ENCODE measurements around the gene ZNF23.
"Not testable (repeated sequence)": the region's sequence is repeated elsewhere in the genome, so short reads cannot be mapped to it uniquely, and the experiment has no call there.

ZNF23 gene

GRCh38 chr16:71461686-71462648 lies at the start of gene ZNF23:
Gene ZNF23, minus strand, starts transcription at chr16:71462247. Its CDS starts 5,451 bp downstream, at chr16:71456796.
- in situ Hi-C loops (cut with HindIII; ENCODE audit: low pct_ligation_motif_present, low sequenced_read_pairs): no loop called here
- TF ChIP-seq CTCF (IDR thresholded peaks at IDR 0.05; ENCODE audit: low read depth, low read length, missing control alignments): peak; percentile 34
- DNase-seq: peak; percentile 43
- Histone ChIP-seq H3K27ac (peak within 1 kb of the TSS; percentile 88), H3K27me3 (replicated peaks) (no peaks in the 10 kb centered on the region), H3K36me3 (replicated peaks) (no peaks in the 10 kb centered on the region), H3K4me3 (ENCODE audit: low read depth, low read length) (peak within 1 kb of the TSS; percentile 96)

GRCh38 chr16:71507061-71507460 lies 45.0 kb upstream of the ZNF23 start:
- Histone ChIP-seq H3K27me3 (replicated peaks) (no peaks in the 10 kb centered on the region), H3K36me3 (replicated peaks) (no peaks in the 10 kb centered on the region), H3K4me3 (ENCODE audit: low read depth, low read length) (no peak overlapping the region), H3K27ac (no peak overlapping the region)
- no peak for TF ChIP-seq CTCF (IDR thresholded peaks at IDR 0.05; ENCODE audit: low read depth, low read length, missing control alignments)
- in situ Hi-C loops (cut with HindIII; ENCODE audit: low pct_ligation_motif_present, low sequenced_read_pairs): no loop called here
- no peak for DNase-seq

- H3K27ac ChIP-seq: no peak overlapping the region
- no peaks in the 10 kb centered on the region for H3K27me3 ChIP-seq (replicated peaks)
- TF ChIP-seq CTCF (IDR thresholded peaks at IDR 0.05; ENCODE audit: low read depth, low read length, missing control alignments): no peak
- no peak for DNase-seq
- in situ Hi-C loops (cut with HindIII; ENCODE audit: low pct_ligation_motif_present, low sequenced_read_pairs): no loop called here
- no peak overlapping the region for H3K4me3 ChIP-seq (ENCODE audit: low read depth, low read length)
- H3K36me3 ChIP-seq (replicated peaks): no peaks in the 10 kb centered on the region
These were observed 42.9 kb upstream of the ZNF23 start for GRCh38 chr16:71504901-71505300.

- H3K27me3 ChIP-seq (replicated peaks); H3K36me3 ChIP-seq (replicated peaks); in situ Hi-C loops (cut with HindIII; ENCODE audit: low pct_ligation_motif_present, low sequenced_read_pairs); DNase-seq; H3K4me3 ChIP-seq (ENCODE audit: low read depth, low read length); H3K27ac ChIP-seq: not testable (repeated sequence)
These were observed 42.0 kb upstream of the ZNF23 start for GRCh38 chr16:71504051-71504450.

GRCh38 chr16:71501547-71501946 lies 39.5 kb upstream of the ZNF23 start:
- no peak for DNase-seq
- in situ Hi-C loops (cut with HindIII; ENCODE audit: low pct_ligation_motif_present, low sequenced_read_pairs): no loop called here
- no peak overlapping the region for H3K27ac ChIP-seq
- no peaks in the 10 kb centered on the region for H3K27me3 ChIP-seq (replicated peaks)
- no peaks in the 10 kb centered on the region for H3K36me3 ChIP-seq (replicated peaks)
- no peak overlapping the region for H3K4me3 ChIP-seq (ENCODE audit: low read depth, low read length)
- TF ChIP-seq CTCF (IDR thresholded peaks at IDR 0.05; ENCODE audit: low read depth, low read length, missing control alignments): peak; percentile 27

- DNase-seq: no peak
- Histone ChIP-seq H3K36me3 (replicated peaks) (no peaks in the 10 kb centered on the region), H3K27me3 (replicated peaks) (no peaks in the 10 kb centered on the region), H3K27ac (no peak overlapping the region), H3K4me3 (ENCODE audit: low read depth, low read length) (no peak overlapping the region)
- peak; percentile 4 for TF ChIP-seq CTCF (IDR thresholded peaks at IDR 0.05; ENCODE audit: low read depth, low read length, missing control alignments)
- in situ Hi-C loops (cut with HindIII; ENCODE audit: low pct_ligation_motif_present, low sequenced_read_pairs): no loop called here
These were observed 38.9 kb upstream of the ZNF23 start for GRCh38 chr16:71500964-71501363.
